GM12878 (cell line): ENCODE measurements around the gene SFI1. TPM values are rescaled to one million over a fixed set of nuclear protein-coding genes. Genes with fewer than 3 reads are reported as not detected.

Experiments
- ATAC-seq: fragments of 200-7000 bp; cut with Tn5 transposase; 3 replicates; pipeline ENCODE4 v1.9.1; 2020; ENCODE audit warnings: mild to moderate bottlenecking, moderate library complexity
- BruUV-seq: library from RNA; stranded (reverse); fragments of 400-500 nt; replicated peaks from 2 replicates; lab custom pipeline; 2021; lab: Mats Ljungman, UMichigan
- CTCF ChIA-PET: fragments of 300-600 bp; sonication (Branson Sonifier 250); formaldehyde crosslinking; extraction: SDS; loops from one replicate; lab custom pipeline; 2021; ENCODE audit warnings: inconsistent platforms; lab: Yijun Ruan, JAX
- POLR2A ChIA-PET: fragments of 350-600 bp; formaldehyde crosslinking; extraction: SDS; loops from one replicate; lab custom pipeline; 2021; ENCODE audit warnings: inconsistent platforms; lab: Charles Lee
- RAD21 ChIA-PET: fragments of 300-600 bp; sonication (Branson Sonifier 250); formaldehyde crosslinking; loops from one replicate; lab custom pipeline; 2023; ENCODE audit warnings: antibody characterized with exemption; ENCODE audit not compliant: unreplicated experiment; lab: Charles Lee
- SMC1A ChIA-PET: fragments of 300-600 bp; sonication (Branson Sonifier 250); formaldehyde crosslinking; loops from one replicate; lab custom pipeline; 2023; ENCODE audit not compliant: unreplicated experiment, uncharacterized antibody; lab: Charles Lee
- DNase-seq: peaks from one replicate; pipeline ENCODE4 v3.0.0-alpha.2; 2011; ENCODE audit warnings: low read depth, low spot score
- FAIRE-seq: peaks from 3 replicates; lab custom pipeline; 2011; peaks lifted over from hg19 to GRCh38; lab: Jason Lieb, UNC
- H2AFZ ChIP-seq: 2 replicates; pipeline ENCODE4 v1.6.0; 2011; ENCODE audit warnings: low read depth, low read length, control low read depth; ENCODE audit not compliant: control insufficient read depth
- H3K27ac ChIP-seq: 2 replicates; pipeline ENCODE4 v1.5.1; 2011; ENCODE audit warnings: control low read depth; ENCODE audit not compliant: control insufficient read depth, insufficient read depth
- H3K27me3 ChIP-seq, 2 experiments: replicated peaks in 1 of 2; 2 replicates each; pipeline versions ENCODE4 v1.6.0 to v1.6.1; 2011; ENCODE audit warnings: low read length in 1 of 2; ENCODE audit not compliant: control insufficient read depth in 2 of 2, insufficient read depth in 2 of 2
- H3K36me3 ChIP-seq, 2 experiments: 2 replicates each; pipeline ENCODE4 v1.5.1; 2011; ENCODE audit warnings: low read length in 1 of 2; ENCODE audit not compliant: control insufficient read depth in 2 of 2, insufficient read depth in 2 of 2
- H3K4me1 ChIP-seq: 2 replicates; pipeline ENCODE4 v1.6.1; 2011; ENCODE audit warnings: mild to moderate bottlenecking, low read length, moderate library complexity, mixed read lengths; ENCODE audit not compliant: control insufficient read depth, insufficient read depth
- H3K4me2 ChIP-seq: 2 replicates; pipeline ENCODE4 v1.6.0; 2011; ENCODE audit warnings: control low read depth; ENCODE audit not compliant: control insufficient read depth, insufficient read depth
- H3K4me3 ChIP-seq: fragments of 200-600 bp; sonication (generic); 2 replicates; pipeline ENCODE4 v1.5.1; 2016
- H3K79me2 ChIP-seq: 2 replicates; pipeline ENCODE4 v1.6.0; 2011; ENCODE audit warnings: low read length; ENCODE audit not compliant: control insufficient read depth, insufficient read depth
- H3K9ac ChIP-seq: 2 replicates; pipeline ENCODE4 v1.8.0; 2011; ENCODE audit warnings: low read length, control low read depth, mixed read lengths; ENCODE audit not compliant: control insufficient read depth, insufficient read depth
- H3K9me3 ChIP-seq: replicated peaks from 3 replicates; pipeline ENCODE4 v1.5.1; 2011; ENCODE audit warnings: mild to moderate bottlenecking, low read length; ENCODE audit not compliant: control insufficient read depth, insufficient read depth
- H4K20me1 ChIP-seq: 2 replicates; pipeline ENCODE4 v1.6.0; 2011; ENCODE audit not compliant: control insufficient read depth, insufficient read depth
- DPF2 ChIP-seq: fragments of 450-650 bp; IDR thresholded peaks from 2 replicates; pipeline ENCODE4 v1.6.1; 2017; ENCODE audit warnings: mild to moderate bottlenecking
- MTA2 ChIP-seq: fragments of 450-650 bp; IDR thresholded peaks from 2 replicates; pipeline ENCODE4 v1.6.1; 2016; ENCODE audit warnings: low read depth, mild to moderate bottlenecking, moderate library complexity
- POU2F2 ChIP-seq: IDR thresholded peaks from 3 replicates; pipeline ENCODE4 v1.6.1; 2011; ENCODE audit warnings: low read depth, mild to moderate bottlenecking, low read length, borderline replicate concordance
- RAD21 ChIP-seq: IDR thresholded peaks from 2 replicates; pipeline ENCODE4 v1.6.1; 2011; ENCODE audit warnings: mild to moderate bottlenecking, low read depth, low read length, moderate library complexity; ENCODE audit not compliant: insufficient read depth
- SP1 ChIP-seq: IDR thresholded peaks from one replicate; pipeline ENCODE4 v1.6.1; 2011; ENCODE audit warnings: low read depth, low read length
- SREBF1 ChIP-seq: IDR thresholded peaks from 2 replicates; pipeline ENCODE4 v1.6.1; 2012; ENCODE audit warnings: mild to moderate bottlenecking, low read length
- TAF1 ChIP-seq: IDR thresholded peaks from 2 replicates; pipeline ENCODE4 v1.6.1; 2011; ENCODE audit warnings: mild to moderate bottlenecking, low read depth, low read length, borderline replicate concordance
- ZZZ3 ChIP-seq: IDR thresholded peaks from 2 replicates; pipeline ENCODE4 v1.6.1; 2011; ENCODE audit warnings: low read depth; ENCODE audit not compliant: control insufficient read depth, insufficient read length
- WGBS: methylation state at CpG from one replicate; pipeline ENCODE4 v1.1.6; 2016; ENCODE audit warnings: low lambda C conversion rate; ENCODE audit not compliant: insufficient replicate concordance, insufficient coverage; ENCODE audit errors: missing lambda C conversion rate; 5-methylcytosine and 5-hydroxymethylcytosine counted together
- in situ Hi-C: fragments of 300-500 bp; cut with MboI; formaldehyde crosslinking; loops from 9 replicates; pipeline ENCODE4 v1.14.3; 2018; ENCODE audit warnings: mixed read lengths
- intact Hi-C: fragments of 100-400 bp; cut with micrococcal nuclease; formaldehyde crosslinking; loops from one replicate; pipeline ENCODE4 v1.14.2; 2022; ENCODE audit not compliant: unreplicated experiment
- polyA plus RNA-seq, 11 experiments: library from polyadenylated mRNA; depleted of rRNA in 4 of 11; unstranded in 6 of 11; stranded (reverse) in 5 of 11; fragments of >200 nt; fragmentation: Nextera tagmentation in 4 of 11; fragmentation: Illumina TruSeq in 1 of 11; extraction: Ambion mirVana in 4 of 11; extraction: Trizol in 1 of 11; gene quantifications; 1 replicate in 1 of 11; 2 replicates in 10 of 11; pipeline versions ENCODE4 v1.2.1 to v1.2.3, GENCODE V29; 2011 to 2016; ENCODE audit warnings: inconsistent platforms in 2 of 11, missing spikeins in 2 of 11, low read depth in 1 of 11
- total RNA-seq, 4 experiments: library from RNA; depleted of rRNA in 3 of 4; stranded (reverse); fragments of >200 nt in 3 of 4; fragmentation: Illumina TruSeq in 1 of 4; extraction: Trizol in 1 of 4; gene quantifications; 2 replicates each; pipeline versions ENCODE4 v1.2.1 to v1.2.3, GENCODE V29; 2013 to 2021
- TF ChIP-seq, protein P1 (sequence below): fragments of 450-650 bp; IDR thresholded peaks from 2 replicates; pipeline ENCODE4 v1.6.1; 2017; ENCODE audit warnings: antibody characterized with exemption, mild to moderate bottlenecking, moderate library complexity
- TF ChIP-seq, protein P2 (sequence below): IDR thresholded peaks from 2 replicates; pipeline ENCODE4 v1.6.1; 2011; ENCODE audit warnings: mild to moderate bottlenecking, low read depth, low read length, moderate library complexity; ENCODE audit not compliant: insufficient replicate concordance

The SFI1 gene
- total and polyA plus RNA-seq, 10 of the 15 experiments (the other 5 are each of a cell fraction or from before 2014, with no cell fraction given), result 6.3 to 70.1 (median 30.4) TPM

DNA sequence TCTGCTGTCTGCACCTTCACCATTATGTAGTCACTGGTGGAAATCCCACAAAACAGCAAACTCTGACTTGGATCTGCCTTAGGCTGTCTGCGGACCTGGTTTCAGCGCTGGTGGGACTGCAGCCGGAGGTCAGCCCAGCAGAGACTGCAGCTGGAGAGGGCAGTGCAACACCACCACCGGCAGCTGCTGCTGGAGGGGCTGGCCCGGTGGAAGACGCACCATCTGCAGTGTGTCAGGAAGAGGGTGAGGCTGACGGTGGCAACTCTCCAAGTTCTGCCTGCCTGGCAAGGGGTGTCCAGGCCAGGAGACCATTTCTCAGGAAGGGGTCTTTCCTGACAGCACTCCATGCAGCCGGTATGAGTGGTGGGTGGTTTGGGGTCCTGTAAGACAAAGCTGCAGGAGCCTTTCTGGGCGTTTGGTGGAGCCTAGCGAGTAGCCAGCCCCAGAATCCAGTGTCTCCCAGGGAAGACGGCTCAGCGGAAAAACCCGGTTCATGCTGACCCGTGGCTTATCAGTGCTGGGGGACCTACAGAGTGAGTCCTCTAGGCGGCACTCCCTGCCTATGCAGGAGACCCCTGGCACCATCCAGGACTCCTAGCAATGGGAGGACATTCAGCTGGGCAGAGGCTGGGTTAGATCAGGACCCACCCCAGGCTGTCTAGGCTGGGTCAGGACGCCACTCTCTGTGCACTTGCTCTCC is 114.9 kb downstream of the SFI1 start (continued):
- TF ChIP-seq, protein P1, sequence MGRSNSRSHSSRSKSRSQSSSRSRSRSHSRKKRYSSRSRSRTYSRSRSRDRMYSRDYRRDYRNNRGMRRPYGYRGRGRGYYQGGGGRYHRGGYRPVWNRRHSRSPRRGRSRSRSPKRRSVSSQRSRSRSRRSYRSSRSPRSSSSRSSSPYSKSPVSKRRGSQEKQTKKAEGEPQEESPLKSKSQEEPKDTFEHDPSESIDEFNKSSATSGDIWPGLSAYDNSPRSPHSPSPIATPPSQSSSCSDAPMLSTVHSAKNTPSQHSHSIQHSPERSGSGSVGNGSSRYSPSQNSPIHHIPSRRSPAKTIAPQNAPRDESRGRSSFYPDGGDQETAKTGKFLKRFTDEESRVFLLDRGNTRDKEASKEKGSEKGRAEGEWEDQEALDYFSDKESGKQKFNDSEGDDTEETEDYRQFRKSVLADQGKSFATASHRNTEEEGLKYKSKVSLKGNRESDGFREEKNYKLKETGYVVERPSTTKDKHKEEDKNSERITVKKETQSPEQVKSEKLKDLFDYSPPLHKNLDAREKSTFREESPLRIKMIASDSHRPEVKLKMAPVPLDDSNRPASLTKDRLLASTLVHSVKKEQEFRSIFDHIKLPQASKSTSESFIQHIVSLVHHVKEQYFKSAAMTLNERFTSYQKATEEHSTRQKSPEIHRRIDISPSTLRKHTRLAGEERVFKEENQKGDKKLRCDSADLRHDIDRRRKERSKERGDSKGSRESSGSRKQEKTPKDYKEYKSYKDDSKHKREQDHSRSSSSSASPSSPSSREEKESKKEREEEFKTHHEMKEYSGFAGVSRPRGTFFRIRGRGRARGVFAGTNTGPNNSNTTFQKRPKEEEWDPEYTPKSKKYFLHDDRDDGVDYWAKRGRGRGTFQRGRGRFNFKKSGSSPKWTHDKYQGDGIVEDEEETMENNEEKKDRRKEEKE, result no peak
- TF ChIP-seq SP1, result no peak
- TF ChIP-seq TAF1, result no peak
- no peak for TF ChIP-seq DPF2
- TF ChIP-seq POU2F2, result no peak

GRCh38 chr22:31612891-31613285 is 116.6 kb downstream of the SFI1 start:
- no peak for FAIRE-seq
- CTCF ChIA-PET, result no interaction called here
- no TSS peak for BruUV-seq

More at GRCh38 chr22:31612891-31613285, 116.6 kb downstream of the SFI1 start:
- ATAC-seq (no peak), DNase-seq (no peak)
- Histone ChIP-seq H3K9ac (no peak overlapping the region), H4K20me1 (no peaks in the 10 kb centered on the region), H3K36me3 (peaks cover 18 to 19% of the 10 kb centered on the region in 2 experiments; a peak in 3 of 4 replicates), H3K27me3 (no peaks in the 10 kb centered on the region), H2AFZ (no peak overlapping the region), H3K27ac (no peak overlapping the region), H3K4me3 (no peak overlapping the region), H3K79me2 (no peaks in the 10 kb centered on the region), H3K9me3 (no peaks in the 10 kb centered on the region), H3K4me1 (peaks cover 16% of the 10 kb centered on the region), H3K4me2 (no peak overlapping the region)
- POLR2A ChIA-PET, result no interaction called here
- WGBS, result 83% methylated on average over 12 of the region's 12 CpGs
- intact Hi-C loops (no loop called here), in situ Hi-C loops (no loop called here)
- RAD21 ChIA-PET, result no interaction called here
- SMC1A ChIA-PET, result no interaction called here
- TF ChIP-seq SREBF1, result no peak
- TF ChIP-seq ZZZ3, result no peak
- no peak for TF ChIP-seq RAD21
- no peak for TF ChIP-seq MTA2
- TF ChIP-seq, protein P2, sequence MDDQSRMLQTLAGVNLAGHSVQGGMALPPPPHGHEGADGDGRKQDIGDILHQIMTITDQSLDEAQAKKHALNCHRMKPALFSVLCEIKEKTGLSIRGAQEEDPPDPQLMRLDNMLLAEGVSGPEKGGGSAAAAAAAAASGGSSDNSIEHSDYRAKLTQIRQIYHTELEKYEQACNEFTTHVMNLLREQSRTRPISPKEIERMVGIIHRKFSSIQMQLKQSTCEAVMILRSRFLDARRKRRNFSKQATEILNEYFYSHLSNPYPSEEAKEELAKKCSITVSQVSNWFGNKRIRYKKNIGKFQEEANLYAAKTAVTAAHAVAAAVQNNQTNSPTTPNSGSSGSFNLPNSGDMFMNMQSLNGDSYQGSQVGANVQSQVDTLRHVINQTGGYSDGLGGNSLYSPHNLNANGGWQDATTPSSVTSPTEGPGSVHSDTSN, result no peak
